ENCODE results near the gene MPPED1. TPM values are rescaled to one million over a fixed set of nuclear protein-coding genes. Genes with fewer than 3 reads are reported as not detected.

Gene MPPED1
- total and polyA plus RNA-seq, 4 donors, result 0.89 to 6.5 (median 4.1) TPM

DNA sequence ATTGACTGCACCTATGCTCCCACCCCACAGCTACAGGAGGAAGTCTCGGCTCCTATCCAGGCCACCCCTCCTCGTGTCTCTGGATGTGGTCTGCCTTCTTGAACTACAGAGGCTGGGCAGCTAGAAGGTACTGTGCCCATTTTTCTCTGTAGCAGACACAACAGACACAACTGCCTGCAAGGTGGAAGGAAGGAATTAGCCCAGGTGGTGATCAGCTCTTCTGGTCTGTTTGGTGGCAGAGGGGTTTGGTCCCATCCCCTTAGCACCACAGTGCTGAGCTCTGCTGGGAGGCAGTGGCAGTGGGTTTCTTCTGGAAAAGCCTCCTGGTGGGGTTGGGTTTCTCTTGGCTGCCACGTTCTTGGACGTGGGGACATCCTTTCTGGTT, 132.5 kb downstream of the MPPED1 start:
- no peak for TF ChIP-seq EGR1 (IDR thresholded peaks at IDR 0.05; ENCODE audit: low read depth in 2 of 2)
- TF ChIP-seq, protein P1, sequence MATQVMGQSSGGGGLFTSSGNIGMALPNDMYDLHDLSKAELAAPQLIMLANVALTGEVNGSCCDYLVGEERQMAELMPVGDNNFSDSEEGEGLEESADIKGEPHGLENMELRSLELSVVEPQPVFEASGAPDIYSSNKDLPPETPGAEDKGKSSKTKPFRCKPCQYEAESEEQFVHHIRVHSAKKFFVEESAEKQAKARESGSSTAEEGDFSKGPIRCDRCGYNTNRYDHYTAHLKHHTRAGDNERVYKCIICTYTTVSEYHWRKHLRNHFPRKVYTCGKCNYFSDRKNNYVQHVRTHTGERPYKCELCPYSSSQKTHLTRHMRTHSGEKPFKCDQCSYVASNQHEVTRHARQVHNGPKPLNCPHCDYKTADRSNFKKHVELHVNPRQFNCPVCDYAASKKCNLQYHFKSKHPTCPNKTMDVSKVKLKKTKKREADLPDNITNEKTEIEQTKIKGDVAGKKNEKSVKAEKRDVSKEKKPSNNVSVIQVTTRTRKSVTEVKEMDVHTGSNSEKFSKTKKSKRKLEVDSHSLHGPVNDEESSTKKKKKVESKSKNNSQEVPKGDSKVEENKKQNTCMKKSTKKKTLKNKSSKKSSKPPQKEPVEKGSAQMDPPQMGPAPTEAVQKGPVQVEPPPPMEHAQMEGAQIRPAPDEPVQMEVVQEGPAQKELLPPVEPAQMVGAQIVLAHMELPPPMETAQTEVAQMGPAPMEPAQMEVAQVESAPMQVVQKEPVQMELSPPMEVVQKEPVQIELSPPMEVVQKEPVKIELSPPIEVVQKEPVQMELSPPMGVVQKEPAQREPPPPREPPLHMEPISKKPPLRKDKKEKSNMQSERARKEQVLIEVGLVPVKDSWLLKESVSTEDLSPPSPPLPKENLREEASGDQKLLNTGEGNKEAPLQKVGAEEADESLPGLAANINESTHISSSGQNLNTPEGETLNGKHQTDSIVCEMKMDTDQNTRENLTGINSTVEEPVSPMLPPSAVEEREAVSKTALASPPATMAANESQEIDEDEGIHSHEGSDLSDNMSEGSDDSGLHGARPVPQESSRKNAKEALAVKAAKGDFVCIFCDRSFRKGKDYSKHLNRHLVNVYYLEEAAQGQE (IDR thresholded peaks at IDR 0.05), result no peak
- TF ChIP-seq RXRA (IDR thresholded peaks at IDR 0.05), result no peak
- no peak for TF ChIP-seq SP1 (IDR thresholded peaks at IDR 0.05)
- TF ChIP-seq JUND (IDR thresholded peaks at IDR 0.05), result no peak
- peak; percentile 30 for DNase-seq (ENCODE audit: low spot score)
- Histone ChIP-seq H3K27ac (ENCODE audit: low read depth in 1 of 2, low read length in 2 of 2) (no peak overlapping the region), H3K9me3 (ENCODE audit: control insufficient read depth in 4 of 4, low read length in 3 of 4) (no peaks in the 10 kb centered on the region), H3K9ac (ENCODE audit: low read depth in 1 of 2, low read length in 2 of 2) (no peak overlapping the region), H3K4me1 (ENCODE audit: control insufficient read depth in 4 of 4, insufficient read depth in 4 of 4, low read length in 3 of 4) (no peaks in the 10 kb centered on the region), H3K36me3 (ENCODE audit: control insufficient read depth in 4 of 4, insufficient read depth in 3 of 4, low read depth in 1 of 4, low read length in 3 of 4) (no peaks in the 10 kb centered on the region), H3K4me3 (ENCODE audit: low read depth in 1 of 3, low read length in 3 of 3) (no peak overlapping the region), H3K27me3 (ENCODE audit: control insufficient read depth in 4 of 4, insufficient read depth in 4 of 4, low read length in 3 of 4) (no peaks in the 10 kb centered on the region)
- 79% methylated on average over 4 of the region's 4 CpGs for WGBS

DNA sequence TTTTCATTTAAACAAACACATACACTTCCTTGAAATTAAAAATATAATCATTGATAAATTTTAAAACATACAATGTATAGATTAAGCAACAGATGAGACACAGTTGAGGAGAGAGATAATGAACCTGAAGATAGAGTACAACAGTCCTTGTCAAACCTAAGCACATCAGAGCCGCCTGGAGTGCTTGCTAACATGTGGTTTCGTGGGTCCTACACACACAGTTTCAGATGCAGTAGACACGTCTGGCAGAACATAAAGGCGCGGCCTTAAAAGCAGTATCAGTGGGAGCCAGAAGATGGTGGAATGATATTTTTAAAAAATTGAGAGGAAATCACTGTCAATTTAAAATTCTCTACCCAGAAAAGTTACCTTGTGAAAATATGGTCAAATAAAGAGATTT, 134.4 kb downstream of the MPPED1 start:
- H3K9ac ChIP-seq (ENCODE audit: low read depth in 1 of 2, low read length in 2 of 2), result no peak overlapping the region
- no peaks in the 10 kb centered on the region for H3K4me1 ChIP-seq (ENCODE audit: control insufficient read depth in 4 of 4, insufficient read depth in 4 of 4, low read length in 3 of 4)
- WGBS, result 87% methylated on average over 5 of the region's 5 CpGs
- H3K9me3 ChIP-seq (ENCODE audit: control insufficient read depth in 4 of 4, low read length in 3 of 4), result no peaks in the 10 kb centered on the region
- TF ChIP-seq, protein P1 (IDR thresholded peaks at IDR 0.05), result no peak
- TF ChIP-seq NR2F2 (IDR thresholded peaks at IDR 0.05) (no peak), EGR1 (IDR thresholded peaks at IDR 0.05; ENCODE audit: low read depth in 2 of 2) (no peak), HNF4A (conservative IDR thresholded peaks at IDR 0.05) (no peak), JUND (IDR thresholded peaks at IDR 0.05) (no peak), YY1 (IDR thresholded peaks at IDR 0.05) (no peak), FOXA1 (IDR thresholded peaks at IDR 0.05) (no peak), SP1 (IDR thresholded peaks at IDR 0.05) (no peak), RAD21 (IDR thresholded peaks at IDR 0.05) (no peak)
- TF ChIP-seq, protein P2, sequence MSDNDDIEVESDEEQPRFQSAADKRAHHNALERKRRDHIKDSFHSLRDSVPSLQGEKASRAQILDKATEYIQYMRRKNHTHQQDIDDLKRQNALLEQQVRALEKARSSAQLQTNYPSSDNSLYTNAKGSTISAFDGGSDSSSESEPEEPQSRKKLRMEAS (IDR thresholded peaks at IDR 0.05), result no peak
- TF ChIP-seq, protein P3, sequence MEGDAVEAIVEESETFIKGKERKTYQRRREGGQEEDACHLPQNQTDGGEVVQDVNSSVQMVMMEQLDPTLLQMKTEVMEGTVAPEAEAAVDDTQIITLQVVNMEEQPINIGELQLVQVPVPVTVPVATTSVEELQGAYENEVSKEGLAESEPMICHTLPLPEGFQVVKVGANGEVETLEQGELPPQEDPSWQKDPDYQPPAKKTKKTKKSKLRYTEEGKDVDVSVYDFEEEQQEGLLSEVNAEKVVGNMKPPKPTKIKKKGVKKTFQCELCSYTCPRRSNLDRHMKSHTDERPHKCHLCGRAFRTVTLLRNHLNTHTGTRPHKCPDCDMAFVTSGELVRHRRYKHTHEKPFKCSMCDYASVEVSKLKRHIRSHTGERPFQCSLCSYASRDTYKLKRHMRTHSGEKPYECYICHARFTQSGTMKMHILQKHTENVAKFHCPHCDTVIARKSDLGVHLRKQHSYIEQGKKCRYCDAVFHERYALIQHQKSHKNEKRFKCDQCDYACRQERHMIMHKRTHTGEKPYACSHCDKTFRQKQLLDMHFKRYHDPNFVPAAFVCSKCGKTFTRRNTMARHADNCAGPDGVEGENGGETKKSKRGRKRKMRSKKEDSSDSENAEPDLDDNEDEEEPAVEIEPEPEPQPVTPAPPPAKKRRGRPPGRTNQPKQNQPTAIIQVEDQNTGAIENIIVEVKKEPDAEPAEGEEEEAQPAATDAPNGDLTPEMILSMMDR (IDR thresholded peaks at IDR 0.05; ENCODE audit: low read depth, low read length, missing input control), result no peak
- TF ChIP-seq, protein P4, sequence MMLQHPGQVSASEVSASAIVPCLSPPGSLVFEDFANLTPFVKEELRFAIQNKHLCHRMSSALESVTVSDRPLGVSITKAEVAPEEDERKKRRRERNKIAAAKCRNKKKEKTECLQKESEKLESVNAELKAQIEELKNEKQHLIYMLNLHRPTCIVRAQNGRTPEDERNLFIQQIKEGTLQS (IDR thresholded peaks at IDR 0.05), result no peak
- TF ChIP-seq, protein P5, sequence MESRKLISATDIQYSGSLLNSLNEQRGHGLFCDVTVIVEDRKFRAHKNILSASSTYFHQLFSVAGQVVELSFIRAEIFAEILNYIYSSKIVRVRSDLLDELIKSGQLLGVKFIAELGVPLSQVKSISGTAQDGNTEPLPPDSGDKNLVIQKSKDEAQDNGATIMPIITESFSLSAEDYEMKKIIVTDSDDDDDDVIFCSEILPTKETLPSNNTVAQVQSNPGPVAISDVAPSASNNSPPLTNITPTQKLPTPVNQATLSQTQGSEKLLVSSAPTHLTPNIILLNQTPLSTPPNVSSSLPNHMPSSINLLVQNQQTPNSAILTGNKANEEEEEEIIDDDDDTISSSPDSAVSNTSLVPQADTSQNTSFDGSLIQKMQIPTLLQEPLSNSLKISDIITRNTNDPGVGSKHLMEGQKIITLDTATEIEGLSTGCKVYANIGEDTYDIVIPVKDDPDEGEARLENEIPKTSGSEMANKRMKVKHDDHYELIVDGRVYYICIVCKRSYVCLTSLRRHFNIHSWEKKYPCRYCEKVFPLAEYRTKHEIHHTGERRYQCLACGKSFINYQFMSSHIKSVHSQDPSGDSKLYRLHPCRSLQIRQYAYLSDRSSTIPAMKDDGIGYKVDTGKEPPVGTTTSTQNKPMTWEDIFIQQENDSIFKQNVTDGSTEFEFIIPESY (IDR thresholded peaks at IDR 0.05), result no peak
- H3K27me3 ChIP-seq (ENCODE audit: control insufficient read depth in 4 of 4, insufficient read depth in 4 of 4, low read length in 3 of 4), result no peaks in the 10 kb centered on the region
- no peak overlapping the region for H3K4me3 ChIP-seq (ENCODE audit: low read depth in 1 of 3, low read length in 3 of 3)
- H3K36me3 ChIP-seq (ENCODE audit: control insufficient read depth in 4 of 4, insufficient read depth in 3 of 4, low read depth in 1 of 4, low read length in 3 of 4), result no peaks in the 10 kb centered on the region
- DNase-seq (ENCODE audit: low spot score), result no peak
- H3K27ac ChIP-seq (ENCODE audit: low read depth in 1 of 2, low read length in 2 of 2), result no peak overlapping the region

Measured in liver (tissue), 9 donors.